Fibroblast of lung (primary cell): ENCODE results near the gene RPSA.

Experiments
- EZH2 ChIP-seq: IDR thresholded peaks from 2 replicates; pipeline ENCODE4 v1.5.1; 2012; ENCODE audit warnings: low read length, control low read depth, mild to moderate bottlenecking; ENCODE audit errors: missing control alignments
- TF ChIP-seq, protein P1 (sequence below), 2 donors: IDR thresholded peaks in 1 of 2; conservative IDR thresholded peaks in 1 of 2; 1 replicate in 1 of 2; 2 replicates in 1 of 2; pipeline ENCODE4 v1.5.1; 2011 to 2012; ENCODE audit warnings: low read length in 2 of 2, control low read depth in 1 of 2, inconsistent platforms in 1 of 2, low read depth in 1 of 2, mild to moderate bottlenecking in 1 of 2

DNA sequence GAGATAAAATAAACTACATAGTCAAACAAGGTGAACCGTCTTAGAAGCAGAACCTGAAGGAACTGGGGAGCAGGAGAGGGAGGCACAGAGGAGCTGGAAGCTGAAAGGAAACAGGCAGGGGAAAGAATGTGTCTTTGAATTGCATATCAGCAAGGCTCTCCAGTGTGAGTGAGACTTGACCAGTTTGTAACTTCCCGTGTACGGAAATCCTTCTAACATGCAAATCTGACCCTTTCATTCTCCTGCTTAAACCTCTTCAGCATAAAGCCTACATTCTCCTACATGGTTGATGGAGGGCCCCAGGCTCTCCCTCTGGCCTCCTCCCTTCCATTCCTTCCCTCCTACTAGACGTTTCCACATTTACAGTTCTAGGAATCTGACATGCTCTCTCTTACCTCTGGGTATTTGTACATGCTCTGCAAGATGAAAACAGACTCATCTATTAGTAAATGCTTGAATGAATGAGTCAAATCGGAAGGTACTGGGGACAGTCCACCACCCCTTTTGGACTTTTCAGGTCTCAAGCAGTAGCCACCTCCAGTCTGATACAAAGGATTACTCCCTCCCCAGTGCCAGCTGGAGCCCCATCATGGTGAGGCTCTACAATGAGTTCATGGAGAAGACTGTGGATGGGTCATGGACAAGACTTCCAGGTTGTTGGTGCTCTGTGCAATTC lies 29.4 kb upstream of the RPSA start:
- TF ChIP-seq, protein P1, sequence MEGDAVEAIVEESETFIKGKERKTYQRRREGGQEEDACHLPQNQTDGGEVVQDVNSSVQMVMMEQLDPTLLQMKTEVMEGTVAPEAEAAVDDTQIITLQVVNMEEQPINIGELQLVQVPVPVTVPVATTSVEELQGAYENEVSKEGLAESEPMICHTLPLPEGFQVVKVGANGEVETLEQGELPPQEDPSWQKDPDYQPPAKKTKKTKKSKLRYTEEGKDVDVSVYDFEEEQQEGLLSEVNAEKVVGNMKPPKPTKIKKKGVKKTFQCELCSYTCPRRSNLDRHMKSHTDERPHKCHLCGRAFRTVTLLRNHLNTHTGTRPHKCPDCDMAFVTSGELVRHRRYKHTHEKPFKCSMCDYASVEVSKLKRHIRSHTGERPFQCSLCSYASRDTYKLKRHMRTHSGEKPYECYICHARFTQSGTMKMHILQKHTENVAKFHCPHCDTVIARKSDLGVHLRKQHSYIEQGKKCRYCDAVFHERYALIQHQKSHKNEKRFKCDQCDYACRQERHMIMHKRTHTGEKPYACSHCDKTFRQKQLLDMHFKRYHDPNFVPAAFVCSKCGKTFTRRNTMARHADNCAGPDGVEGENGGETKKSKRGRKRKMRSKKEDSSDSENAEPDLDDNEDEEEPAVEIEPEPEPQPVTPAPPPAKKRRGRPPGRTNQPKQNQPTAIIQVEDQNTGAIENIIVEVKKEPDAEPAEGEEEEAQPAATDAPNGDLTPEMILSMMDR (conservative IDR thresholded peaks at IDR 0.05 in 1 of 2, IDR thresholded peaks at IDR 0.05 in 1 of 2; ENCODE audit: low read depth in 1 of 2, low read length in 2 of 2): no peak
- TF ChIP-seq EZH2: no peak
